CD4-positive, alpha-beta T cell (primary cell): ENCODE measurements around the gene KANSL1. TPM values are rescaled to one million over a fixed set of nuclear protein-coding genes. Genes with fewer than 3 reads are reported as not detected.

Experiments
- ATAC-seq: fragments of 200-7000 bp; cut with Tn5 transposase; one replicate; pipeline ENCODE4 v1.10.0; 2022; ENCODE audit warnings: mild to moderate bottlenecking; ENCODE audit not compliant: poor library complexity
- CTCF ChIA-PET: fragments of 350-600 bp; sonication (Branson Sonifier 250); formaldehyde crosslinking; loops from one replicate; lab custom pipeline; 2021; ENCODE audit warnings: antibody characterized with exemption, inconsistent platforms; lab: Charles Lee
- POLR2A ChIA-PET: fragments of 350-600 bp; sonication (Branson Sonifier 250); formaldehyde crosslinking; loops from one replicate; lab custom pipeline; 2021; ENCODE audit warnings: antibody characterized with exemption, inconsistent platforms; lab: Charles Lee
- DNase-seq, 14 experiments: peaks; one replicate each; pipeline ENCODE4 v3.0.0-alpha.2; 2013 to 2020; ENCODE audit warnings: mixed read lengths in 2 of 14
- H3K27ac ChIP-seq, 2 donors: one replicate each; pipeline versions ENCODE4 v1.5.1 to v1.7.0; 2013; ENCODE audit warnings: low read length in 2 of 2, low read depth in 1 of 2, mild to moderate bottlenecking in 1 of 2
- H3K27me3 ChIP-seq, 2 experiments: 1 replicate in 1 of 2; 2 replicates in 1 of 2; pipeline versions ENCODE4 v1.6.1 to v1.7.0; 2013; ENCODE audit warnings: low read length in 2 of 2, control low read depth in 1 of 2, mild to moderate bottlenecking in 1 of 2, moderate library complexity in 1 of 2; ENCODE audit not compliant: insufficient read depth in 2 of 2, control insufficient read depth in 1 of 2
- H3K36me3 ChIP-seq: one replicate; pipeline ENCODE4 v1.6.1; 2013; ENCODE audit warnings: low read length, control low read depth; ENCODE audit not compliant: insufficient read depth
- H3K4me1 ChIP-seq: one replicate; pipeline ENCODE4 v1.6.1; 2013; ENCODE audit warnings: low read length, control low read depth; ENCODE audit not compliant: insufficient read depth
- H3K4me3 ChIP-seq: one replicate; pipeline ENCODE4 v1.5.1; 2013; ENCODE audit warnings: mild to moderate bottlenecking, low read length, moderate library complexity
- H3K9me3 ChIP-seq, 2 experiments: 1 replicate in 1 of 2; 2 replicates in 1 of 2; pipeline versions ENCODE4 v1.6.1 to v1.7.0; 2013; ENCODE audit warnings: low read length in 2 of 2, mild to moderate bottlenecking in 2 of 2, control low read depth in 1 of 2, moderate library complexity in 1 of 2; ENCODE audit not compliant: control insufficient read depth in 1 of 2, insufficient read depth in 1 of 2
- H3K27ac Mint-ChIP-seq: one replicate; pipeline ENCODE4 v1.8.0; 2020; ENCODE audit warnings: mixed read lengths
- H3K27me3 Mint-ChIP-seq: one replicate; pipeline ENCODE4 v1.8.0; 2021; ENCODE audit warnings: mixed read lengths
- H3K36me3 Mint-ChIP-seq: one replicate; pipeline ENCODE4 v1.8.0; 2021; ENCODE audit warnings: low read depth, mixed read lengths
- H3K4me1 Mint-ChIP-seq: one replicate; pipeline ENCODE4 v1.8.0; 2021; ENCODE audit warnings: low read depth, mixed read lengths
- H3K4me3 Mint-ChIP-seq: one replicate; pipeline ENCODE4 v1.8.0; 2020; ENCODE audit warnings: mild to moderate bottlenecking, mixed read lengths
- H3K9me3 Mint-ChIP-seq: one replicate; pipeline ENCODE4 v1.8.0; 2020; ENCODE audit warnings: mixed read lengths
- intact Hi-C, 2 experiments: fragments of 100-400 bp; cut with DNase I in 1 of 2; cut with micrococcal nuclease in 1 of 2; formaldehyde crosslinking; loops; one replicate each; pipeline versions ENCODE4 v1.15.1 to v1.9.0; 2023 to 2025; cut with DNase I, micrococcal nuclease
- total RNA-seq, 174 experiments: library from RNA in 2 of 174; stranded (reverse) in 2 of 174; gene quantifications; one replicate each; pipeline ENCODE4 v1.2.3 and lab custom pipeline; 2021 to 2026
- TF ChIP-seq, protein P1 (sequence below): fragments of 200-600 bp; IDR thresholded peaks from one replicate; pipeline ENCODE4 v1.8.0; 2022; ENCODE audit warnings: antibody characterized with exemption, mild to moderate bottlenecking

KANSL1 gene
- total RNA-seq, 2 experiments from 2014 or later, result 122 to 125 TPM

DNA sequence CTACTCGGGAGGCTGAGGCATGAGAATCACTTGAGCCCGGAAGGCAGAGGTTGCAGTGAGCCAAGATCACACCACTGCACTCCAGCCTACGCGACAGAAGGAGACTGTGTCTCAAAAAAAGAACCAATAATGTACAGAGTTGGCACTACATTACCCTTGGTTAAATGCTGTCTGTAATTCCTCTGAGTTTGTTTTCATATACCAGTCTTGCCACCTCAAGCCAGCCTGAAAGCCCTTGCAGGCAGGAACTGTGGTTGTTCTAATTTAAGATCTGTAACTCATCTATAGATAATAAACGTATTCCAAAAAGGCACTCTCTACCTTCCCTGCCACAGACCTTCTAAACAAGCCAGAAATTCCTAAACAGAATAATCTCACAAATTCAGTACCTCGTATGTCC, 4.3 kb upstream of the KANSL1 start:
- Histone ChIP-seq H3K4me3 (no peak overlapping the region), H3K27ac (peak overlapping the region in 1 of 2 donors; percentile 2), H3K4me1 (peaks cover 39% of the 10 kb centered on the region), H3K36me3 (peaks cover 4% of the 10 kb centered on the region), H3K9me3 (no peaks in the 10 kb centered on the region), H3K27me3 (no peaks in the 10 kb centered on the region)
- ATAC-seq, result no peak
- peak overlapping the region; percentile 93 for H3K27ac Mint-ChIP-seq
- H3K27me3 Mint-ChIP-seq, result no peaks in the 10 kb centered on the region
- TF ChIP-seq, protein P1, sequence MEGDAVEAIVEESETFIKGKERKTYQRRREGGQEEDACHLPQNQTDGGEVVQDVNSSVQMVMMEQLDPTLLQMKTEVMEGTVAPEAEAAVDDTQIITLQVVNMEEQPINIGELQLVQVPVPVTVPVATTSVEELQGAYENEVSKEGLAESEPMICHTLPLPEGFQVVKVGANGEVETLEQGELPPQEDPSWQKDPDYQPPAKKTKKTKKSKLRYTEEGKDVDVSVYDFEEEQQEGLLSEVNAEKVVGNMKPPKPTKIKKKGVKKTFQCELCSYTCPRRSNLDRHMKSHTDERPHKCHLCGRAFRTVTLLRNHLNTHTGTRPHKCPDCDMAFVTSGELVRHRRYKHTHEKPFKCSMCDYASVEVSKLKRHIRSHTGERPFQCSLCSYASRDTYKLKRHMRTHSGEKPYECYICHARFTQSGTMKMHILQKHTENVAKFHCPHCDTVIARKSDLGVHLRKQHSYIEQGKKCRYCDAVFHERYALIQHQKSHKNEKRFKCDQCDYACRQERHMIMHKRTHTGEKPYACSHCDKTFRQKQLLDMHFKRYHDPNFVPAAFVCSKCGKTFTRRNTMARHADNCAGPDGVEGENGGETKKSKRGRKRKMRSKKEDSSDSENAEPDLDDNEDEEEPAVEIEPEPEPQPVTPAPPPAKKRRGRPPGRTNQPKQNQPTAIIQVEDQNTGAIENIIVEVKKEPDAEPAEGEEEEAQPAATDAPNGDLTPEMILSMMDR, result no peak
- peaks cover 66% of the 10 kb centered on the region for H3K4me1 Mint-ChIP-seq
- POLR2A ChIA-PET, result interaction anchor here (0.7 kb wide), 1 partner anchor 195 kb away, joined by 4 read pairs; no protein-coding TSS in a partner anchor
- CTCF ChIA-PET, result interaction anchor here (0.7 to 5.2 kb wide), 2 partner anchors 15 to 116 kb away, joined by 4 to 35 read pairs; no protein-coding TSS in a partner anchor
- no peaks in the 10 kb centered on the region for H3K9me3 Mint-ChIP-seq
- H3K36me3 Mint-ChIP-seq, result peaks cover 6% of the 10 kb centered on the region
- peak overlapping the region; percentile 66 for H3K4me3 Mint-ChIP-seq
- DNase-seq, result peak in 1 of 14 experiments; percentile 26
- intact Hi-C loops, result loop anchor here in 1 of 2 experiments (10.0 kb wide), 1 partner anchor 67 kb away; no protein-coding TSS in a partner anchor

DNA sequence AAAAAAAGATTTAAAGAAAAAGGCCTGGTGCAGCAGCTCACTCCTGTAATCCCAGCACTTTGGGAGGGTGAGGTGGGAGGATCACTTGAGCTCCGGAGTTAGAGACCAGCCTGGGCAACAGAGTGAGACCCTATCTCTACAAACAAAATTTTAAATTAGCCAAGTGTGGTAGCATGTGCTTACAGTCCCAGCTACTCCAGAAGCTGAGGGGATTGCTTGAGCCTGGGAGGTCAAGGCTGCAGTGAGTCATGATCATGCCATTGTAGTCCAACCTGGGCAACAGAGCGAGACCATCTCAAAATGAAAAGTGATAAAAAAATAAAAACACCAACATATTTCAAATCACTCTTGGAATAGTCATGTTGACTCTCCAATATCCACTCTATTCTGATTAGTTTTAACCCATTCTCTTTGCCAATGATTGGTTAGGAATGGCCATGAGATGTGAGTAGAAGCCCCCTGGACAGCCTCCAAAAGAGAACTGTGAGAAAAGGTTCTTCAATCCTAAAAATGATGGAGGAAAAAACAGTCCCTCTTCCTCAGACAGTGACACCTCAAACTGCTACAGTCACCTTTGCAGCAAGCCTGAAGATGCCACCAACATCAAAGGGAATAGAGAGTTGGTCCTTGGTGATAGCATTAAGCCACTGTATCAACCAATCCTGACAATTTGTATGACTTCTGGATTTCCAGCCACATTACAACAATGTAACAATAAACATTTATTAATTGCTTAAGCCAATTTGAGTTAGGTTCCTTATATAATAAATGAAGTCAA, 2.9 kb upstream of the KANSL1 start:
- H3K9me3 ChIP-seq, result no peaks in the 10 kb centered on the region
- ATAC-seq, result no peak
- H3K27ac Mint-ChIP-seq, result peak overlapping the region; percentile 93
- no peaks in the 10 kb centered on the region for H3K27me3 ChIP-seq
- intact Hi-C loops, result loop anchor here (2.0 to 10.0 kb wide), 3 partner anchors 59 to 151 kb away; no protein-coding TSS in a partner anchor
- TF ChIP-seq, protein P1, result no peak
- peaks cover 64% of the 10 kb centered on the region for H3K4me1 Mint-ChIP-seq
- H3K4me1 ChIP-seq, result peaks cover 34% of the 10 kb centered on the region
- no peak overlapping the region for H3K4me3 ChIP-seq
- H3K27me3 Mint-ChIP-seq, result no peaks in the 10 kb centered on the region
- H3K4me3 Mint-ChIP-seq, result peak overlapping the region; percentile 70
- peak in 1 of 14 experiments; percentile 20 for DNase-seq
- peak overlapping the region; percentile 95 to 98 for H3K27ac ChIP-seq
- ChIA-PET POLR2A (interaction anchor here (0.8 kb wide), 1 partner anchor 17 kb away, joined by 3 read pairs; no protein-coding TSS in a partner anchor), CTCF (interaction anchor here (0.9 to 1.6 kb wide), 5 partner anchors 14 to 19 kb away, joined by 3 to 11 read pairs (median 4); no protein-coding TSS in a partner anchor)
- H3K36me3 Mint-ChIP-seq, result peaks cover 20% of the 10 kb centered on the region
- H3K36me3 ChIP-seq, result peaks cover 4% of the 10 kb centered on the region
- H3K9me3 Mint-ChIP-seq, result no peaks in the 10 kb centered on the region

DNA sequence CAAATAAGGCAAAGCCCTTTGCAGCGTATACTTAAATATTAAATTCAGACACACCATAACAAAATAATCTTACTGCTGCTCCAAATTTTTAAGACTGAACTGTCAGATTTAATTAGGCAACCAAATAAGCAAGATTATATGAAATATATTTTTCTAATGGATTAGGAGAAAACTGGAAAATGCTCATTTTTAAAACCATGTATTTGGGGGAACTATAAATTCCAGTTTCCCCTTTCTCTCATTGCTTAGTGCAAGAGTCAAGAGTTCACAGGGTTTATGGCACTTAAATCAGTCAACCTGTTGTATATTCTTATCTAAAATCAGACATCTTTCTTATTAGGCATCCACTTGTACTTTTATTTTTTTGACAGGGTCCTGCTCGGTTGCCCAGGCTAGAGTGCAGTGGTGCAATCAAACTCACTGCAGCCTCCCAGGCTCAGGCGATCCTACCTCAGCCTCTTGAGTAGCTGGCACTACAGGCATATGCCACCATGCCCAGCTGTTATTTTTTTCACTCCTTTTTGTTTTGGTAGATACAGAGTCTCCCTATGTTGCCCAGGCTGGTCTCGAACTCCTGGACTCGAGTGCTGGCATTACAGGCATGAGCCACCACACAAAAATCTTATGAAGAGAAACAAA, 2.1 kb upstream of the KANSL1 start:
- Mint-ChIP-seq H3K27ac (peak overlapping the region; percentile 93), H3K4me1 (peaks cover 69% of the 10 kb centered on the region), H3K27me3 (no peaks in the 10 kb centered on the region), H3K9me3 (no peaks in the 10 kb centered on the region), H3K4me3 (peak overlapping the region; percentile 82), H3K36me3 (peaks cover 24% of the 10 kb centered on the region)
- H3K9me3 ChIP-seq, result no peaks in the 10 kb centered on the region
- H3K36me3 ChIP-seq, result peaks cover 4% of the 10 kb centered on the region
- POLR2A ChIA-PET, result interaction anchor here (0.8 kb wide), 1 partner anchor 18 kb away, joined by 3 read pairs; no protein-coding TSS in a partner anchor
- DNase-seq (no peak), ATAC-seq (no peak)
- TF ChIP-seq, protein P1, result no peak
- H3K4me1 ChIP-seq, result peaks cover 33% of the 10 kb centered on the region
- peak overlapping the region; percentile 95 to 98 for H3K27ac ChIP-seq
- peak overlapping the region; percentile 90 for H3K4me3 ChIP-seq
- CTCF ChIA-PET, result interaction anchor here (0.6 to 1.6 kb wide), 5 partner anchors 13 to 19 kb away, joined by 3 to 11 read pairs (median 3); no protein-coding TSS in a partner anchor
- intact Hi-C loops, result loop anchor here (2.0 to 10.0 kb wide), 3 partner anchors 59 to 151 kb away; no protein-coding TSS in a partner anchor
- H3K27me3 ChIP-seq, result no peaks in the 10 kb centered on the region
